GM18519 (cell line): ENCODE data around the gene TUT4.

Experiments
- ATAC-seq: cut with Tn5 transposase; IDR thresholded peaks from one replicate; pipeline ENCODE4 v1.9.1; 2021; ENCODE audit warnings: mild to moderate bottlenecking, moderate library complexity; ENCODE audit not compliant: unreplicated experiment, low FRiP score

TUT4 gene

GRCh38 chr1:52423055-52423454 is 129.8 kb downstream of the TUT4 start:
- ATAC-seq, result no peak

DNA sequence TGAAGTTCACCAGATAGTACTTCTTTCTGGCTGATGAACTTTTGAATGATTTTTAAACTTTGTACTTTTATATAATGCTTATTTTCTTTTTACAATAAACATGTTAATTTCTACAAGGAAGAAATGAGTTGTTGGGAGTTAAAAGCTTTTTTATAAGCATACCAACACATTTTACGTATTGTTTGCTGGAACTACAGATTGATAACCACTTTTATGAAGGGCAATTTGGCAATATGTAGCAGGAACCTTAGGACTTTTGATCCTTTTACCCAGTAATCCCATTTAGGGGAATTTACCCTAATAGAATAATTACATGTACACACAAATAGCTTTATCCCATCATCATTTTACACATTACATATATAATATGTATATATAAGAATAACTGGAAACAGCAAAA is 132.2 kb downstream of the TUT4 start:
- ATAC-seq, result no peak

- ATAC-seq, result no peak
These were observed 136.1 kb downstream of the TUT4 start for GRCh38 chr1:52416811-52417210.

DNA sequence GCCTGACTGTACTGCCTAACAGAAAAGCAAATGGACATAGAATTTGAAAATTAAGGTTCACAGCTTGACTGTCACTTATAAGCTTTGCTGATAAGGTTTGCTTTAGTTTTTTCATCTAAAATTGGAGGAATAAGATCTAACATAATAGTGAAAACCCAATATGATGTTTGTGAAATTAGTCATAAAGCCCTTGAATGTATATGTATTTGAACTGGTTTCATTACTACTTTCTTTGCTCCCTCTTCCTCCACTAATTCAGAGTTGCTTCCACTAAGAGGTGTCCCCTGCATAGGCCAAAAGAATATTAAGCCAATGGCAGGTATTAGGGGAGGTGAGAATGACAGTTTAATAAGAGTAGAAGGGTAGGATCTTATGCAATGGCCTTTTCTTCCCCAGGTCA is 137.9 kb downstream of the TUT4 start:
- no peak for ATAC-seq

DNA sequence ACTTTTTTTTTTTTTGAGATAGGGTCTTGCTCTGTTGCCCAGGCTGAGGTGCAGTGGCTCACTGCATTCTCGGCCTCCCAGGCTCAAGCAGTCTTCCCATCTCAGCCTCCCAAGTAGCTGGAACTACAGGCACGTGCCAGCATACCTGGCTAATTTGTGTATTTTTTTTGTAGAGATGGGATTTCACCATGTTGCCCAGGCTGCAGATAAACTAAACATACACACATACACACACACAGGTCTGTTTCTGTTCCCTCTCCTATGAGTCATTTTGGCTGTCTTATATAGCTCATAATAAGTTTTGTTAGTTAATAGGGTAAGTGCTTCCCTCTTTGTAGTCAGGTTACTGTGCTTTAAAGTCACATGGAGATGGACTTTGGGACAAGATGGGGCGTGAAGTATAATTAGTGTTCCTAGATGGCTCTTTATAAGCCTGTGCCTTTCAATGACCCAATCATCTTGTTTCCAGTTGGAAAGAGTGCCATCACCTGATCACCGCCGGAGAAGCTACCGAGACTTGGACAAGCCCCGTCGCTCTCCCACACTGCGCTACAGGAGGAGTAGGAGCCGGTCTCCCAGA is 139.4 kb downstream of the TUT4 start:
- no peak for ATAC-seq

- ATAC-seq, result no peak
These were observed 147.9 kb downstream of the TUT4 start for GRCh38 chr1:52404975-52405338.

DNA sequence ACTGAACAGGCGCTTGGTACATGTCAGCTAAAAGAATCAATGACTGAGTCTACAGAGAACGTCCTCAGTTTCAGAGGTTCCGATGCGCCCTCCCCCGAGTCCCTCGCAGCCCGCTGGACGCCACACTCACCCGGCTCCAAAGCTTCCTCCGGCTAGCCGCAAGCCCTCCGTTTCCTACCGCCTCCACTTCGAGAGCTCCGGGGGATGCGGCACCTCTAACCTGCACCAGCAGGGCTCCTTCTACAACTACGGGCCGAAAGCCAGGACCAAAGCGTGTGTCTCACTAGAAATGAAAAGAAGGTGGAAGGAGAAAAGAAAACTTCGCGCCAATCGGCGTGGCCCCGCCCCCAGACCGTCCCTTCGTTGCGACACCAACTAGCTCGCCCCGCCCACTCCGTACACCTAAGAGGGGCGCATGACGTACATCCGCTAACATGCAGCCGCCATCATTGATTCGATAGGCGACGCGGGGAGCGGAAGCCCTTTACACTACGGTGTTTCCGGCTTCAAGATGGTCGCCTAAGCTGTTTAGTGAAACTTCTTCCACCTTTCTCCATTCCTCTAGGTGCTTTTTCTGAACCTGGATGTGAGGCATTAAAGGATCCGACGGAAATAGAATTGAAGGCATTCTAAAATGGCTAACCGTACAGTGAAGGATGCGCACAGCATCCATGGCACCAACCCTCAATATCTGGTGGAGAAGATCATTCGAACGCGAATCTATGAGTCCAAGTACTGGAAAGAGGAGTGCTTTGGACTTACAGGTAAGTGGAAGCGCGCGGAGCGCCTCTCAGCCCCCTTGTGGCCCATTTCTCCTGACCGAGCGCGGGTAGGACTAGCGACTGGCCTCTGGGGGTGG is 148.5 kb downstream of the TUT4 start, which contains the start of the genes ORC1 and PRPF38A:
Gene ORC1, minus strand, starts transcription at position 308 of the 859 bp plus-strand sequence. CDS start 2,200 bp downstream, outside the sequence.
Gene PRPF38A, plus strand, starts transcription at position 487 of the 859 bp plus-strand sequence. Its CDS starts 148 bp downstream, at position 635.
- peak; percentile 70 for ATAC-seq

DNA sequence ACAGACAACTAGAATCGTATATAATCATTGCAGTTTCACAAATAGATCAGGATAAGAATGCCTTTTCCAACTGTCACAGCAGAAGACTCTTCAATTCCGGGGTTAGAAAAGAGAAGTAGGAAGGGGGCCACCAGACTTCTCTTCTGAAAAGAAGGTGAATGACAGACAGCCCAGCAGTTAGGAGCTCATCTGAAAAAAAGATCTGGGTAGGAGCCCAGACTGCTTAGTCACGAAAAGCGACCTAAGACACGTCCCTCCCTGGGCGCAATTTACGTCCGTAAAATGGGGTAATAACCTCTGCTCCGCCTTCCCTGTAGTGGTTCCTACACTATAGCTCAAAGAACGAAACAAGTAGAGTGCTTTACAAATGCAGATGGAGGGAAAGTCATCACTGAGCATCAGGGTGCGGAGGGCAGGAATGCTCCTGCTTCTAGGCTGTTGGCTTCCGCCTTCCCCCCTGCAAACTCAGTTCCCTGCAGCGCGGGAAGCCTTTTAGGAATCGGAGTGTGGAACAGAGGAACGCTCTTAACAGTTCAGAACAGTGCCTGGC is 149.3 kb downstream of the TUT4 start:
- peak; percentile 28 for ATAC-seq

- ATAC-seq, result no peak
These were observed 150.0 kb downstream of the TUT4 start for GRCh38 chr1:52402860-52403240.

- no peak for ATAC-seq
These were observed 152.8 kb downstream of the TUT4 start for GRCh38 chr1:52400131-52400530.

GRCh38 chr1:52399629-52400028 is 153.3 kb downstream of the TUT4 start:
- ATAC-seq, result no peak

GRCh38 chr1:52393174-52393573 is 159.7 kb downstream of the TUT4 start:
- ATAC-seq, result no peak

DNA sequence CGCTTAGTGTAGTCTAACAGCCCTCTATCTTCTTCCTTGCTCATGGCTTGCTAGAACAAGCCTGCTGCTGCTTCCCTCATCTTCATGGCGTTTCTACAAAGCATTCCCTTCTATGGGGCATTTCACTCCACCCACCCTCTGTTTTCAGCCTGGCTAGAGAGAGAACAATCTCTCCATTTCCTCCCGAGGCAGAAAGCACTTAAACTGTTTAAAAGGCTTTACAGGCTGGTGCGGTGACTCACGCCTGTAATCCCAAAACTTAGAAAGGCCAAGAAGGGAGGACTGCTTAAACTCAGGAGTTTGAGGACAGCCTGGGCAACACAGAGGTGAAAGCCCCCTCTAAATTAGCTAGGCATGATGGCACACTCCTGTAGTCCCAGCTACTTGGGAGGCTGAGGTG is 166.4 kb downstream of the TUT4 start:
- ATAC-seq, result no peak

- ATAC-seq, result no peak
These were observed 167.5 kb downstream of the TUT4 start for GRCh38 chr1:52385376-52385775.
